ENCODE data around the gene DUSP16.
"Not testable (repeated sequence)": the region's sequence is repeated elsewhere in the genome, so short reads cannot be mapped to it uniquely, and the experiment has no call there.

The DUSP16 gene

GRCh38 chr12:12542964-12543363 is 19.7 kb downstream of the DUSP16 start:
- no peak for DNase-seq

DNA sequence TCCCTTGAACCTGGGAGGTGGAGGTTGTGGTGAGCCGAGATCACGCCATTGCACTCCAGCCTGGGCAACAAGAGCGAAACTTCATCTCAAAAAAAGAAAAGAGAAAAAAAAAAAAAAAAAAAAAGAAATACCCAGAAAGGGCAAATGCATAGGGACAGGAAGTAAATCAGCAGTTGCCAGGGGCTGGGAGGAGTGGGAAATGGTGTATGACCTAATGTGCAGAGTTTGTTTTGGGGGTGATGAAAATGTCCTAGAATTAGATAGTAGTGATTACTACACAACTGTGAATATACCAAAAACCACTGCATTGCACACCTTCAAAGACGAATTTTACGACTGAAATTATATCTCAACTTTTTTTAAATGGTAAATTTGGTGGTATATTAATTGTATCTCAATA is 20.4 kb downstream of the DUSP16 start:
- no peak for DNase-seq

GRCh38 chr12:12541782-12542181 is 20.9 kb downstream of the DUSP16 start:
- no peak for DNase-seq

DNA sequence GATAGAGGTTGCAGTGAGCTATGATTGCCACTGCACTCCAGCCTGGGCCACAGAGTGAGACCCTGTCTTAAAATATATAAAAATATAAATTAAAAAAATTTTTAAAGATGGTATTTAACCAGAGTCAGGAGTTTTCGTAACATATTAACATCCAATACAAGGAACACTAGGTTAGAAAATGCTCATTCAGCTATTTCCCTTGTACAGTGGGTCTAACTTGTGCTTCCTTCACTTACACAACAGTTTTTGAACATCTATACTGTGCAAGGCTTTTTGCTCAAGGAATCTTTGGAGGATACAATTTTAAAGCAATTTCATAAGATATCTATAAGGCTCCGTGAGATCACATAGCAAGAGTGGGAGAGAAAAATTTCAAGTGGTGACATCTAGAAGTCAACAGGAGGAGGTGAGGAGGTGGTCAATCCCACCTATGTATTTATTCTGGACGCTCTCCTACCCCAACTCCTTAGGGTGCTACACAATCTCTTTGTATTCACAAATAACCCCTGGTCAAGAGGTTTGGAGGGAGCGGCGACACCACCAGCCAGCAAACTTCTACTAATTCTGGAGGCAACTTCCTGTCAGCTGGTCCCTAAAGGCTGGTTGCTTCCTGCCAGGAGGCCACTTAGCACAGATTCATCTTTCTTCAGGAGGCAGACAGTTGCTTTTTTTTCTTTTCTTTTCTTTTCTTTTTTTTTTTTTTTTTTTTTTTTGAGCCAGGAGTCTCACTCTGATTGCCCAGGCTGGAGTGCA is 22.2 kb downstream of the DUSP16 start:
- DNase-seq, result no peak

GRCh38 chr12:12539028-12539810 is 23.4 kb downstream of the DUSP16 start:
- DNase-seq, result peak in 1 of 2 donors; percentile 35

- peak; percentile 26 to 38 for DNase-seq
Observed at GRCh38 chr12:12538535-12538934, 24.1 kb downstream of the DUSP16 start.

- DNase-seq, result no peak
Observed at GRCh38 chr12:12537421-12537820, 25.2 kb downstream of the DUSP16 start.

DNA sequence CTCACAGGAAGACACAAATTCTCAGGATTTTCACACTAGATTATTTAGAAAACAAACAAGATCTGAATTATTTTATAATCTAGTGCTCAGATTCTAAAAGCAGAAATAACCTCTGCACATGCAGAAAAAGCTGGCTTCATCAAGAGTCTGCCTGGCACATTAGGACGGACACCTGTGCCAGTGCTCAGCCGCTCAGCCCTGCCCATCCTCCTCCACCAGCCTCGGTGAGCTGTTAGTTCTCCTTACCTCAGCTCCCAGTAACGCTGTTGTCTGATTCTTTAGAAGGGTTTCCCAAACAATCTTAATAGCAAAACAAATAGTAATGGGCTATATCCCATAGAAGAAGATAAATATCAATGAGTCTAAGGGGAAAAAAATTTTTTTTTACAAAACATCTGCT is 27.7 kb downstream of the DUSP16 start:
- DNase-seq, result no peak

DNA sequence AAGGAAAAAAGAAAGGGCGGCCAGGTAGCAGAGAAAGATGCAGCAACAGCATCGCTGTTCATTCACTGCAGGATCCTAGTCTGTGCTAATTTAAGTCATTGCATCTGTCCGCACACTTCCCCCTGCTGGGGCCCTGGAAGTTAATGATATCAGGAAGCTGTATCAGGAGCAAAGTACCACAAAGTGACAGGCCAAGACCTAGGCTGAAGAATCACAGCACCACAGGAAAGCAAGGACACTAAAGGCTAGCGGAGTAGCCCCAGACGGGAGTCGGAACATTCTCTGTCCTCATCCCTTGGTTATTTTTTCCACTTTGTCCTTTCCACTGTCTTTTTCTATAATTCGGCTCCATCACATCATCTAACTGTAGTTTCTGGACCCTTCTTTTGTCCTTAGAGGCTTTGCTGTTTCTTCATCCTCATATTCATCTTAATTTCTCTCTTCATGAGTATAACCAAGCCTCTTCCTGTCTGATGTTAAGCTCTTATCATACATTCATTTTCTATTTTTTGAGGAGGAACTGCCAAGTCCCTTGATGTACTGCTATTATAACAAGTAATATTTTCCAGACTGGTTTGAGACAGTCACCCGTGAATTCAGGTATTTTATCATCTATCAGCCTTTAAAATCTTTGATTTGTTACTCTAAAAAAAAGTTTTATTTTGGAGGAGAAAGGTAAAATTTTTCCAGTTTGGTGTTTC is 28.3 kb downstream of the DUSP16 start:
- DNase-seq, result no peak

GRCh38 chr12:12533238-12533829 is 29.3 kb downstream of the DUSP16 start:
- no peak for DNase-seq

DNA sequence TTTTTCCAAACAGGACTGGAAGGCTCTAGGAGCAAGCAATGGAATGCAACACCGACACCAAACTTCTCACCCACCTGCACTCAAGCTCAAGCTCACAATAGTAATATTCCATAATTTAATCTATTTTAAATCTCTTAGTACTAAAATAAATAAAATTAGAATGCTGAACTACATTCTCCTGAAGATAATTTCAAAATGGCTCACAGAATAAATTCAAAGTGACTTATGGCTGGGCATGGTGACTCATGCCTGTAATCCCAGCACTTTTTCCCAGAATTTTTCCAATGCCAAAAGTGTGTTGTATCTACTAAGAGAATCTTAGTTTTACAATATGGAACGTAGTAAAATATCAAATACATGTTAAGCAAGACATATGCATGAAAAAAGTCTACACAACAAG is 31.5 kb downstream of the DUSP16 start:
- no peak for DNase-seq

DNA sequence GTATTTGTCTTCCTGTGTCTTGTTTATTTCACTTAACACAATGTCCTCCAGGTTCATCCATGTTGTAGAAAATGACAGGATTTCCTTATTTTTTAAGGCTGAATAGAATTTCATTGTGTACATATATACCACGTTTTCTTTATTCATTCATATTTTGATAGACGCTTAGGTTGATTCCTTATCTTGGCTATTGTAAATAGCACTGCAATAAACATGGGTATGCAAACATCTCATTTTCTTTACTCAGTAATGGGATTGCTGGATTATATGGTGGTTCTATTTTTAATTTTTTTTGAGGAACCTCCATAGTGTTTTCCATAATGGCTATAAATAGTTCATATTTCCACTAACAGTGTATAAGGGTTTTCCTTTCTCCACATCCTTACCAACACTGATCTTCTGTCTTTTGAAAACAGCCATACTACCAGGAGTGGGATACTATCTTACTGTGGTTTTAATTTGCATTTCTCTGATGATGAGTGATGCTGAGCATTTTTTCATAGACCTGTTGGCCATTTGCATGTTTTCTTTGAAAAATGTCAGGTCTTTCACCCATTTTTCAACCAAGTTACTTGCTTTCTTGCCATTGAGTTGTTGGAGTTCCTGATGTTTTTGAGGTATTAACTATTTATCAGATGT is 32.8 kb downstream of the DUSP16 start:
- DNase-seq, result no peak

DNA sequence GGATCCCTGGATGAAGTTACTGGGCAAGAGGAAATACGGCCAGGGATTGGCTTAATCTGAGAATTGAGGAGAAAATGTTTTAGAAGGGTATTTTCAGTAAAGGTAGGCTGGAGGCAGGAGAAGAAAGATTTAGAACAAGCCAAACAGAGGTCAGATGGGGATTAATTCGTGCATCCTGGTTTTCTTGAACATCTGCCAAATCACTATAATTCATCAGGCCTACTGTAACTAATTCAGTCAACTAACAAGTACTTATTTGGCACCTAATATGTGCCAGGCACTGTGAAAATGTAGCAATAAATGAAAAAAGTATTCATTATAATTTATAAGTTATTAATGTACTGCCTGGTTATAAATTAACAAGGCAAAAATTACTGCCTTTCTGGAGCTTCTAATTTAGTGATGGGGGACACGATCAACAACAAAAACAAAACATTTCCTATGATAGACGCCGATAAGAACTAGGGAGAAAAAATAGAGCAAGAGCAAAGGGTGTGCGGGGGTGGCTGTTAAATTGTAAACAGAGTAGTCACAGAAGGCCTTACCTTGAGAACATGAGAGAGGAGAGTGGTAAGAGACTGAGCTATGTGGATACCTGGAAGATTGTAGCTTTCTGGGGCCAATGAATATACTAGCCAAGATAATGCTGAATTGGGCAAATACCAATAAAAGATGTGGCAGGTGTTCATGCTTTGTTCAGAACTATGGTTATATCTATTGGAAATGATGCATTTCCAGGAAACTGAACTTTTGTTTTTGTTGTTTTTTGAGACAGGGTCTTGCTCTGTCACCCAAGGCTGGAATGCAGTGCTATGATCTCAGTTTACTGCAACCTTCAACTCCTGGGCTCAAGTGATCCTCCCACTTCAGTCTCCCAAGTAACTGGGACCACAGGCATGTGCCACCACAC is 34.0 kb downstream of the DUSP16 start:
- no peak for DNase-seq

DNA sequence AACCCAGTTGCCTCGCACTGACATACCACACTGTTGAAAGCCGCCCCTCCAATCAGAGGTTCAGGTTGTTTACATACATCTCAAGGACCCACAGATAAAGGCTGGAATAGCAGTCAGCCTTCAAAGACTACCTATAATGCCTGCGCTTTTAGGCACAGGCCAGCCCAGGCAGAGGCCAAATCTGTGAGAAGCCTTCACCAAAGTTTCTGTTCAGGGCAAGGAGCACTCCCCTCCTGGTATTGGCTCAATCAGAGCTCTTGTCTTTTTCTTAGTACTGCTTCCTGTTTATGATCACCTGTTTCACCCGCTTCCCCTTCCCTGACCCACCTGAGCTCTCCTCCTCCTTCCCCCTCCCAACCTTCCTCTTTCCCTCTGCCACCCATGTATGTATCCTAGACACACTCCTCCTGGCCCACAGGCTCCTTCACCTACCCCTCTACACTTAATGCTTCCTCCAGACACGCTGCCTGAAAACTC is 34.8 kb downstream of the DUSP16 start:
- DNase-seq, result no peak

DNA sequence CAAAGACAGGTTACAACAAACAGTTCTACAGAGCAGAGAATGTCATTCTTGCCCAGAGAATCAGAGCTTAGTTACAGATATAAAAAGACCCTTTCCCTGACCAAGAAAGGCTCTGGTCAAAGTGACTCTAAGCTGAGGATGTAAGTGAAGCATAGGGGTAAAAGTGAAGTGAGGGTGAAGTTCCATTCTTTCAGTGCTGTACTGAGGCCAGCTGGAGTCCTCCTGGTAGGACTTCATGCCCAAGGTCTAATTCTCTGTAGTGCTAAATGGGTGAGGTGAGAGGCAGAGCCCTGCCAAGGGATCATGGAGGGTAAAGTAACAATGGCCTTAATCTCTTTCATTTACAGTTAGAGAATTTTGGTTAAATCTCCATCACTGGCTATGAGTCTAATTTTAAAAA is 38.5 kb downstream of the DUSP16 start:
- DNase-seq, result no peak

DNA sequence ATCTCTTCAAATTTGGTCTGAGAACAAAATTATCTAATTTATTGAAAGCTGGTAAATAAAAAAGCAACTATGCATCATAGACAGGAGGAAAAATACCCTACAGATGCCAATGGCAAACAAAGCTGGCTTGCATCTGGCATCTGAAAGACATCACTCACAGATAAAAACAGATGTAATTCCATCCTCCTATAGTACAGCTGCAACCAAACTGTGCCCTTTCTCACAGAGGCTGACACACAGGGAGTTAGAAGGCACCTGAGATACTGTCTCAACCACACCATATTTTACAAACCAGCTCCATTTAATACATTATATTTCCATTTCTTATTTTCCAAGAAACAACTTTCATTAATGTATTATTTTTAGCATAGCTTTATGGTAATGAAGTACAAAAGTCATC is 39.4 kb downstream of the DUSP16 start:
- DNase-seq, result no peak

GRCh38 chr12:12522657-12523056 is 40.0 kb downstream of the DUSP16 start:
- not testable (repeated sequence) for DNase-seq

DNA sequence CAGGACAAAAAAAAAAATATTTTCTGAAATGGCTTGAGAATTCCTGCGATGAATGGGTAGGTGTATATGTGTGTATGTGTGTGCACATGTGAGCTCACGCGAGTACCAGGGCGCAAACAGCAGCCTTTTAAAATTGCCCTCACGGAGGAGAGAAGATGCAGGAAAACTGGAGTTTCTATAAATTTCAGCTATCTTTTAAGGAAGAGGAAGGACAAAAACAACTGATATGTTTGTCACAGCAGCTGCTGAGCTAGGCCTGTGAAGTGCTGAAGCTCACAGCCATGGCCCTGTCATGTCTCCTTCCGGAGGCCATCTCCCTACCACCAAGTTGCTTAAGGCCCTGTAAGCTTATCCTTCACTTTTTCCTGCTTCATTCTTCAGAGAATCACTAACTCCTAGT is 40.8 kb downstream of the DUSP16 start:
- DNase-seq, result no peak

- DNase-seq, result no peak
Observed at GRCh38 chr12:12521044-12521485, 41.6 kb downstream of the DUSP16 start.

DNA sequence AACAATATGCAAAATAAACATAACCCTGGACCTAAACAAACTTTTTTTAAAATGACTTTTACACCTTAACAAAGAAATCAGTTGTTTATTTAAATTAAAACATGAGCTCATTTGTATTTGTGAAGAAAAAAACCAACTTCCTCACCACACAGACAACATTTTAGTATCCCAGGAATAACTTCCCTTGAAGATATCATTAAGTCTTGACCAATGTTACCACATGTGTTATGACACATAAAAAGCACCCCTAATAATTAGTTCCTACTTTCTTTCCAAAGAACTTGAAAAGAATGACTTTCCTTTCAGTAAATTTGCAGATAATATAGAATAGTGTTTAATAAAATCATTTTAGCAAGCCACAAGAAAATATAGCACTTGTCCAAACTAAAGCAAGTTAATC is 42.4 kb downstream of the DUSP16 start:
- DNase-seq, result peak; percentile 69 to 88

- DNase-seq, result no peak
Observed at GRCh38 chr12:12519354-12519998, 43.2 kb downstream of the DUSP16 start.
